Upper lobe of right lung (tissue), 1 donor: ENCODE measurements around the gene NEK7. TPM values are rescaled to one million over a fixed set of nuclear protein-coding genes. Genes with fewer than 3 reads are reported as not detected.
A peak's percentile ranks its signal among the peaks of the same experiment; 100 is the strongest.

Source experiments
- ATAC-seq: fragments of 200-7000 bp; cut with Tn5 transposase; one replicate; pipeline ENCODE4 v1.9.1; 2020; ENCODE audit warnings: mild to moderate bottlenecking, moderate library complexity
- DNase-seq: peaks from one replicate; pipeline ENCODE4 v3.0.0-alpha.2; 2020
- H3K27ac ChIP-seq: fragments of 200-600 bp; one replicate; pipeline ENCODE4 v1.8.0; 2022
- H3K27me3 ChIP-seq: fragments of 200-600 bp; one replicate; pipeline ENCODE4 v1.8.0; 2022; ENCODE audit warnings: mild to moderate bottlenecking
- H3K36me3 ChIP-seq: fragments of 200-600 bp; one replicate; pipeline ENCODE4 v1.8.0; 2022
- H3K4me1 ChIP-seq: fragments of 200-600 bp; one replicate; pipeline ENCODE4 v1.8.0; 2022
- H3K4me3 ChIP-seq: fragments of 200-600 bp; one replicate; pipeline ENCODE4 v1.8.0; 2022; ENCODE audit warnings: mild to moderate bottlenecking
- H3K9me3 ChIP-seq: fragments of 200-600 bp; one replicate; pipeline ENCODE4 v1.8.0; 2022
- CTCF ChIP-seq: fragments of 200-600 bp; IDR thresholded peaks from one replicate; pipeline ENCODE4 v1.8.0; 2022; ENCODE audit warnings: antibody characterized with exemption
- intact Hi-C: fragments of 100-400 bp; cut with DNase I; formaldehyde crosslinking; loops from one replicate; pipeline ENCODE4 v1.11.0; 2022
- total RNA-seq: library from RNA; stranded (reverse); fragmentation: NEBNext Ultra II Directional; extraction: Animal tissue kit (Norgen Biotek cat#: 25700); gene quantifications from one replicate; pipeline ENCODE4 v1.2.1, GENCODE V29; 2021
- donor health status: DM: no; HTN: yes; CAD: no; lungs with severe emphysema.

The NEK7 gene
- total RNA-seq, 1 donor from 2014 or later: 96.9 TPM

DNA sequence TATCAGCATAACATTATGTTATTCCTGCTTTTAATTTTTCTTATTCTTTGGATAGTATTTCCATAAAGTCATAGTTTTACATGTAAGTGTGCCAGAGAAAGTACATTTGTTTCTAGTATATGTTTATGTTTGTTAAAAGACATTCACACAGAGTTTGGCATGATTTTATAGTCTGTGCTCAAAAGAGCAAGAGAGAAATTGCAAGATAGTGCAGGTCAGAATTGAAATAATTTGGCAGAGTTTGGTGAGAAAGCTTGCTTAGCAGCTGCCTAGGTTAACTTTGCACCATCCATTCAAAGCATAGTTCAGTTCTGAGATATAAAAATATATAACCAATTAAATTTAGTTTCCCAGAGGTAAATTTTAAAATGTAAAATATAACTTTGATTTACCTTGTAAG, 17.0 kb downstream of the NEK7 start:
- DNase-seq: no peak
- intact Hi-C loops: no loop called here

DNA sequence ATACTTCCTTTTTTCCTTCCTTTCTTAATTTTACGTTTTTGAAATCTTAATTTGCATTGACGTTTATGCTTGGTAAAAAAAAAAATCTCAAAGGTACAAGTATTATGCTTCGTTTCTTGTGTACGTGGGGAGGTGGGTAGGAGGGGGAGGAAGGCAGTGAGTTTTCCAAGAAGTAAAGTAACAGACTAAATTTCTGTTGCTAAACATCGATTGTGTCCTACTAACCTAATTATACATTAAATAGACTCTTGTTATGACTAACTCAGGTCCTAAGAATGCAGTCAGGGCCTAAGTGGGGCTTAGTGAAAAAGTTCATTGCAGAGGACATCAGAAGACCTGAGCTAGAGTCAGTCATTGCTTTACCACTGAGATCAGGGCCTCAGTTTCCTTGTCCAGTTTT, 17.5 kb downstream of the NEK7 start:
- ATAC-seq (no peak), DNase-seq (no peak)
- H3K27me3 ChIP-seq: no peaks in the 10 kb centered on the region
- H3K9me3 ChIP-seq: no peaks in the 10 kb centered on the region
- no peaks in the 10 kb centered on the region for H3K36me3 ChIP-seq
- TF ChIP-seq CTCF: no peak
- intact Hi-C loops: no loop called here
- H3K4me1 ChIP-seq: peaks cover 68% of the 10 kb centered on the region
- no peak overlapping the region for H3K27ac ChIP-seq
- H3K4me3 ChIP-seq: no peak overlapping the region

More for the DNA sequence above, 17.0 kb downstream of the NEK7 start:
- no peak overlapping the region for H3K4me3 ChIP-seq
- H3K9me3 ChIP-seq: no peaks in the 10 kb centered on the region
- no peak for ATAC-seq
- no peaks in the 10 kb centered on the region for H3K27me3 ChIP-seq
- no peaks in the 10 kb centered on the region for H3K36me3 ChIP-seq
- peaks cover 68% of the 10 kb centered on the region for H3K4me1 ChIP-seq
- no peak overlapping the region for H3K27ac ChIP-seq
- TF ChIP-seq CTCF: no peak

DNA sequence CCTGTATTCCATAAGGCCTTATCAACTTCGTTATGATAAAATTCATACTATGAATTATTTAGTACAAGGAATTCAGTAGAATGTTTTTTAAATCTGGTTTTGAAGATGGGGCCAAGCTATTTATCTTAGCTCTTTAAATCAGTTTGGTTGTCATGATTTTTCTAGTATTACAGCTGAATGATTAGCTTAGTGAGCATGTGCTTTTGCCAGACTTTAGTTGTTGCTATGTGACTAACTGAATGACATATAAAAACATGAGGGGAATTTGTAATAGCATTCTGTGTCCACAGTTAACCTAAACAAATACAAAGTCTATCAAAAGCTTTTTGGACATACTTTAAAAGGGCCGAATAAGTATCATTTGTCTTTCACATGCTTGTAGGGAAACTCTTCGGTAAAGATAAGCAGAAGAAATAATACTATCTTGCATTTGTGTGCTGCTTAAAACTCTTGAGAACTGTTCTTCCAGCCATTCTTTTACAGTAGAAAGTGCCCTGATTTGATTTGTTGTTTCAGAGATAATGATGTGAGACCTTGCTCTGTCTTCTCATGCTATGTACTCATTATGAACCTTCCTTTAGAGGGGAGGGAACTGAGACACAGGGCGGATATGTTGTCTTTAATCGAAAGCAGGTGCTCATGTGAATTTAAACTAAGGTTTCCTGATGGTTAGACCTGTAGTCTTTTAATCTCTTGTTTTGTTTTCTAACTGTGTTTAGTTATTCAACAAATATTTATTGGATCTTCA, 18.8 kb downstream of the NEK7 start:
- TF ChIP-seq CTCF: no peak
- intact Hi-C loops: no loop called here
- no peak for ATAC-seq
- Histone ChIP-seq H3K4me3 (no peak overlapping the region), H3K9me3 (no peaks in the 10 kb centered on the region), H3K36me3 (no peaks in the 10 kb centered on the region), H3K27me3 (no peaks in the 10 kb centered on the region), H3K27ac (peak overlapping the region; percentile 37), H3K4me1 (peaks cover 66% of the 10 kb centered on the region)
- no peak for DNase-seq

DNA sequence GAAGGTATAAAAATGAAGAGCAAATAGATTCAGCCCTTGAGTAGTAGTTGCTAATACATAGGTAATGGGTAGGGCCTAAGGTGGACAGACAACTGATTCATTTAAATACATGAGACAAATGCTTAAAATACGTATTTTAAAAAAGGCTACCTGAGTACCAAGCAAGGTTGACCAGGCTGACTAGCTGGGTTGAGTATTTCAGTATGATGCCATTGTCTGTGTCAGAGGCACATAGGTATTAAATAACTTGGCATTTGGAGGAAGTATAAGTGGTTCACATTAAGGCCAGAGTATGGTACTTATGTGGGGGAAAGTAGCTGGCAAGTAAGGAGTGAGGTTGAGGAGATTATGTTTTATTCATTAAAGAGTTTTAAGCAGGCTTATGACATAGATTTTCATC, 19.4 kb downstream of the NEK7 start:
- ATAC-seq (peak; percentile 45), DNase-seq (no peak)
- Histone ChIP-seq H3K27ac (peak overlapping the region; percentile 37), H3K9me3 (no peaks in the 10 kb centered on the region), H3K4me3 (no peak overlapping the region), H3K36me3 (no peaks in the 10 kb centered on the region), H3K27me3 (no peaks in the 10 kb centered on the region), H3K4me1 (peaks cover 68% of the 10 kb centered on the region)
- no peak for TF ChIP-seq CTCF
- intact Hi-C loops: no loop called here

GRCh38 chr1:198177546-198177945, 20.7 kb downstream of the NEK7 start:
- Histone ChIP-seq H3K27me3 (no peaks in the 10 kb centered on the region), H3K27ac (no peak overlapping the region), H3K4me3 (no peak overlapping the region), H3K4me1 (peaks cover 59% of the 10 kb centered on the region), H3K36me3 (no peaks in the 10 kb centered on the region), H3K9me3 (no peaks in the 10 kb centered on the region)
- no peak for ATAC-seq
- DNase-seq: no peak
- intact Hi-C loops: no loop called here
- TF ChIP-seq CTCF: no peak
